Liver (tissue), 3 donors: Measurements from ENCODE around the gene ATP4B.

Source experiments
- EGR1 ChIP-seq, 2 donors: IDR thresholded peaks; 2 replicates each; pipeline ENCODE4 v1.6.1; 2016 to 2018; ENCODE audit warnings: antibody characterized with exemption in 2 of 2, low read depth in 2 of 2
- FOXA1 ChIP-seq: IDR thresholded peaks from 2 replicates; pipeline ENCODE4 v1.6.1; 2016; ENCODE audit warnings: antibody characterized with exemption
- GABPA ChIP-seq, 2 donors: IDR thresholded peaks in 1 of 2; conservative IDR thresholded peaks in 1 of 2; 2 replicates each; pipeline ENCODE4 v1.6.1; 2016; ENCODE audit warnings: antibody characterized with exemption in 2 of 2, mild to moderate bottlenecking in 1 of 2, moderate library complexity in 1 of 2
- JUND ChIP-seq, 2 donors: IDR thresholded peaks; 2 replicates each; pipeline ENCODE4 v1.6.1; 2016; ENCODE audit warnings: antibody characterized with exemption in 2 of 2
- RAD21 ChIP-seq, 2 donors: IDR thresholded peaks; 2 replicates each; pipeline ENCODE4 v1.6.1; 2016; ENCODE audit warnings: antibody characterized with exemption in 2 of 2, mild to moderate bottlenecking in 2 of 2
- RXRA ChIP-seq, 2 donors: IDR thresholded peaks; 2 replicates each; pipeline ENCODE4 v1.6.1; 2017 to 2018; ENCODE audit warnings: antibody characterized with exemption in 2 of 2, mild to moderate bottlenecking in 1 of 2
- TF ChIP-seq, protein P1 (sequence below): fragments of 150-350 bp; IDR thresholded peaks from 2 replicates; pipeline ENCODE4 v1.5.1; 2017; ENCODE audit warnings: improper control_type of control experiment, low read depth, low read length; ENCODE audit not compliant: missing input control
- TF ChIP-seq, protein P2 (sequence below): IDR thresholded peaks from 2 replicates; pipeline ENCODE4 v1.6.1; 2016; ENCODE audit warnings: antibody characterized with exemption, mild to moderate bottlenecking
- TF ChIP-seq, protein P3 (sequence below): IDR thresholded peaks from 2 replicates; pipeline ENCODE4 v1.6.1; 2016; ENCODE audit warnings: antibody characterized with exemption
- TF ChIP-seq, protein P4 (sequence below): IDR thresholded peaks from 2 replicates; pipeline ENCODE4 v1.6.1; 2016; ENCODE audit warnings: antibody characterized with exemption
- TF ChIP-seq, protein P5 (sequence below): IDR thresholded peaks from 2 replicates; pipeline ENCODE4 v1.6.1; 2016; ENCODE audit warnings: antibody characterized with exemption
- donor health status: healthy.
- donor health status: healthy.

DNA sequence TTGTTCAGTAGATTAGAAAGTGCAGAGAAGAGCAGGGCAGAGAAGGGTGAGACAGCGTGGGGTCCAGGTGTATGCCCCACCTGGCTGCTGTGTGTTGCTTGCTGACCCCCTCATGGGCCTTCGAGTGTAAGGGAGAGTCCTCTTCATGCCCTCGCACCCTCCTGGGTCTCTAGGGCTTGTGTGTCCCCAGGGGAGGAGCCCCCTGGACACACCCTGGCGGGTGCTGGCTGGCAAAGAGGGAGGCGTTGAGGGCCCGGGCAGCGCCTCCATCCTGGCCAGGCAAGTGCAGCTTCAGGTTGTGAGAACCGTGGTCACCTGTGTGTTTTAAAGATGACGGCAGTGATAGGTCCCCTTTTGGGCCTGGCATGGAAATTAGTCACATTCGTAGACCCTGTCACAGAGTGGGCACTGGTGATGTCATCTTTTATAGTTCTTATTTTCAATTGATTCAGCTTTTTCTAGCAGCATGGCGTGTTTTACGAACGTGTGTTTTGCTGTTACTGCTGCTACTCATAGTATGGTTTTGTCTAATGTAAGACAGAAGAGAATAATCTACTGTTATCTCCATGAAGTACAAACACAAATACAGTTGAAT, 54.8 kb downstream of the ATP4B start:
- TF ChIP-seq, protein P1, sequence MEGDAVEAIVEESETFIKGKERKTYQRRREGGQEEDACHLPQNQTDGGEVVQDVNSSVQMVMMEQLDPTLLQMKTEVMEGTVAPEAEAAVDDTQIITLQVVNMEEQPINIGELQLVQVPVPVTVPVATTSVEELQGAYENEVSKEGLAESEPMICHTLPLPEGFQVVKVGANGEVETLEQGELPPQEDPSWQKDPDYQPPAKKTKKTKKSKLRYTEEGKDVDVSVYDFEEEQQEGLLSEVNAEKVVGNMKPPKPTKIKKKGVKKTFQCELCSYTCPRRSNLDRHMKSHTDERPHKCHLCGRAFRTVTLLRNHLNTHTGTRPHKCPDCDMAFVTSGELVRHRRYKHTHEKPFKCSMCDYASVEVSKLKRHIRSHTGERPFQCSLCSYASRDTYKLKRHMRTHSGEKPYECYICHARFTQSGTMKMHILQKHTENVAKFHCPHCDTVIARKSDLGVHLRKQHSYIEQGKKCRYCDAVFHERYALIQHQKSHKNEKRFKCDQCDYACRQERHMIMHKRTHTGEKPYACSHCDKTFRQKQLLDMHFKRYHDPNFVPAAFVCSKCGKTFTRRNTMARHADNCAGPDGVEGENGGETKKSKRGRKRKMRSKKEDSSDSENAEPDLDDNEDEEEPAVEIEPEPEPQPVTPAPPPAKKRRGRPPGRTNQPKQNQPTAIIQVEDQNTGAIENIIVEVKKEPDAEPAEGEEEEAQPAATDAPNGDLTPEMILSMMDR, result no peak
- TF ChIP-seq RXRA (IDR thresholded peaks at IDR 0.05), result no peak
- TF ChIP-seq EGR1 (IDR thresholded peaks at IDR 0.05; ENCODE audit: low read depth in 2 of 2), result no peak
- no peak for TF ChIP-seq GABPA (IDR thresholded peaks at IDR 0.05 in 1 of 2, conservative IDR thresholded peaks at IDR 0.05 in 1 of 2)
- TF ChIP-seq, protein P2, sequence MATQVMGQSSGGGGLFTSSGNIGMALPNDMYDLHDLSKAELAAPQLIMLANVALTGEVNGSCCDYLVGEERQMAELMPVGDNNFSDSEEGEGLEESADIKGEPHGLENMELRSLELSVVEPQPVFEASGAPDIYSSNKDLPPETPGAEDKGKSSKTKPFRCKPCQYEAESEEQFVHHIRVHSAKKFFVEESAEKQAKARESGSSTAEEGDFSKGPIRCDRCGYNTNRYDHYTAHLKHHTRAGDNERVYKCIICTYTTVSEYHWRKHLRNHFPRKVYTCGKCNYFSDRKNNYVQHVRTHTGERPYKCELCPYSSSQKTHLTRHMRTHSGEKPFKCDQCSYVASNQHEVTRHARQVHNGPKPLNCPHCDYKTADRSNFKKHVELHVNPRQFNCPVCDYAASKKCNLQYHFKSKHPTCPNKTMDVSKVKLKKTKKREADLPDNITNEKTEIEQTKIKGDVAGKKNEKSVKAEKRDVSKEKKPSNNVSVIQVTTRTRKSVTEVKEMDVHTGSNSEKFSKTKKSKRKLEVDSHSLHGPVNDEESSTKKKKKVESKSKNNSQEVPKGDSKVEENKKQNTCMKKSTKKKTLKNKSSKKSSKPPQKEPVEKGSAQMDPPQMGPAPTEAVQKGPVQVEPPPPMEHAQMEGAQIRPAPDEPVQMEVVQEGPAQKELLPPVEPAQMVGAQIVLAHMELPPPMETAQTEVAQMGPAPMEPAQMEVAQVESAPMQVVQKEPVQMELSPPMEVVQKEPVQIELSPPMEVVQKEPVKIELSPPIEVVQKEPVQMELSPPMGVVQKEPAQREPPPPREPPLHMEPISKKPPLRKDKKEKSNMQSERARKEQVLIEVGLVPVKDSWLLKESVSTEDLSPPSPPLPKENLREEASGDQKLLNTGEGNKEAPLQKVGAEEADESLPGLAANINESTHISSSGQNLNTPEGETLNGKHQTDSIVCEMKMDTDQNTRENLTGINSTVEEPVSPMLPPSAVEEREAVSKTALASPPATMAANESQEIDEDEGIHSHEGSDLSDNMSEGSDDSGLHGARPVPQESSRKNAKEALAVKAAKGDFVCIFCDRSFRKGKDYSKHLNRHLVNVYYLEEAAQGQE, result no peak
- TF ChIP-seq RAD21 (IDR thresholded peaks at IDR 0.05), result no peak
- TF ChIP-seq, protein P3, sequence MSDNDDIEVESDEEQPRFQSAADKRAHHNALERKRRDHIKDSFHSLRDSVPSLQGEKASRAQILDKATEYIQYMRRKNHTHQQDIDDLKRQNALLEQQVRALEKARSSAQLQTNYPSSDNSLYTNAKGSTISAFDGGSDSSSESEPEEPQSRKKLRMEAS, result no peak
- TF ChIP-seq FOXA1, result no peak
- TF ChIP-seq, protein P4, sequence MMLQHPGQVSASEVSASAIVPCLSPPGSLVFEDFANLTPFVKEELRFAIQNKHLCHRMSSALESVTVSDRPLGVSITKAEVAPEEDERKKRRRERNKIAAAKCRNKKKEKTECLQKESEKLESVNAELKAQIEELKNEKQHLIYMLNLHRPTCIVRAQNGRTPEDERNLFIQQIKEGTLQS, result no peak
- TF ChIP-seq JUND (IDR thresholded peaks at IDR 0.05), result no peak
- TF ChIP-seq, protein P5, sequence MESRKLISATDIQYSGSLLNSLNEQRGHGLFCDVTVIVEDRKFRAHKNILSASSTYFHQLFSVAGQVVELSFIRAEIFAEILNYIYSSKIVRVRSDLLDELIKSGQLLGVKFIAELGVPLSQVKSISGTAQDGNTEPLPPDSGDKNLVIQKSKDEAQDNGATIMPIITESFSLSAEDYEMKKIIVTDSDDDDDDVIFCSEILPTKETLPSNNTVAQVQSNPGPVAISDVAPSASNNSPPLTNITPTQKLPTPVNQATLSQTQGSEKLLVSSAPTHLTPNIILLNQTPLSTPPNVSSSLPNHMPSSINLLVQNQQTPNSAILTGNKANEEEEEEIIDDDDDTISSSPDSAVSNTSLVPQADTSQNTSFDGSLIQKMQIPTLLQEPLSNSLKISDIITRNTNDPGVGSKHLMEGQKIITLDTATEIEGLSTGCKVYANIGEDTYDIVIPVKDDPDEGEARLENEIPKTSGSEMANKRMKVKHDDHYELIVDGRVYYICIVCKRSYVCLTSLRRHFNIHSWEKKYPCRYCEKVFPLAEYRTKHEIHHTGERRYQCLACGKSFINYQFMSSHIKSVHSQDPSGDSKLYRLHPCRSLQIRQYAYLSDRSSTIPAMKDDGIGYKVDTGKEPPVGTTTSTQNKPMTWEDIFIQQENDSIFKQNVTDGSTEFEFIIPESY, result no peak
